ENCODE data around the gene NUSAP1. TPM values are rescaled to one million over a fixed set of nuclear protein-coding genes. Genes with fewer than 3 reads are reported as not detected.

NUSAP1 gene
- total and polyA plus RNA-seq, 2 of the 4 experiments (the other 2 are of a cell fraction): 59.2 to 123 TPM

GRCh38 chr15:41411031-41411430 lies 78.3 kb downstream of the NUSAP1 start:
- Histone ChIP-seq H2AK5ac (ENCODE audit: low read depth, low read length) (no peak overlapping the region), H2BK120ac (ENCODE audit: low read depth, low read length) (no peak overlapping the region), H3K4me2 (ENCODE audit: low read depth, low read length) (no peak overlapping the region), H3K56ac (ENCODE audit: extremely low read depth, insufficient read depth, low read length) (no peak overlapping the region), H4K8ac (ENCODE audit: low read depth in 2 of 2, low read length in 2 of 2) (no peak overlapping the region), H3K9ac (ENCODE audit: low read depth, low read length) (no peak overlapping the region), H2BK5ac (ENCODE audit: low read depth, low read length, poor library complexity, severe bottlenecking) (no peak overlapping the region), H3K79me1 (ENCODE audit: low read depth in 1 of 2, low read length in 2 of 2) (peaks cover 9% of the 10 kb centered on the region in 2 experiments), H3K4ac (ENCODE audit: low read depth, low read length) (no peak overlapping the region), H4K5ac (ENCODE audit: low read depth, low read length) (no peak overlapping the region), H3K18ac (ENCODE audit: low read depth, low read length) (peak overlapping the region; percentile 49; the same call in 1 of the 2 replicates), H2AFZ (replicated peaks; ENCODE audit: low read length, poor library complexity) (no peak overlapping the region), H3K9me1 (ENCODE audit: insufficient read depth, low read length) (peaks cover 6% of the 10 kb centered on the region; the same call in 1 of the 2 replicates), H3K36me3 (ENCODE audit: control insufficient read depth, insufficient read depth, low read length) (no peaks in the 10 kb centered on the region), H2AK9ac (replicated peaks; ENCODE audit: low read depth, low read length, poor library complexity) (no peak overlapping the region), H2BK20ac (ENCODE audit: low read depth, low read length) (no peak overlapping the region), H3K27ac (ENCODE audit: insufficient read depth, low read length) (no peak overlapping the region), H4K20me1 (ENCODE audit: insufficient read depth, low read length) (no peaks in the 10 kb centered on the region), H3K23ac (ENCODE audit: low read depth, low read length) (no peak overlapping the region), H3K4me1 (ENCODE audit: control insufficient read depth, insufficient read depth, low read length) (0 out of 2 replicates have a peak, but pooled peaks cover under 1% of the 10 kb centered on the region), H3K4me3 (ENCODE audit: insufficient read depth, low read depth, low read length) (no peak overlapping the region), H3K27me3 (ENCODE audit: control insufficient read depth, insufficient read depth, low read length) (no peaks in the 10 kb centered on the region), H4K91ac (ENCODE audit: insufficient read depth, low read depth, low read length) (no peak overlapping the region), H3K9me3 (ENCODE audit: control insufficient read depth, insufficient read depth, low read length) (no peaks in the 10 kb centered on the region), H2BK15ac (ENCODE audit: low read depth, low read length) (no peak overlapping the region), H3K14ac (replicated peaks; ENCODE audit: low read depth, low read length) (no peak overlapping the region)
- TF ChIP-seq MAFK (IDR thresholded peaks at IDR 0.05; ENCODE audit: low read depth, low read length): no peak
- no peak for TF ChIP-seq BHLHE40 (IDR thresholded peaks at IDR 0.05; ENCODE audit: low read depth, low read length)
- TF ChIP-seq FOS (IDR thresholded peaks at IDR 0.05; ENCODE audit: low read depth, low read length): no peak
- no peak for TF ChIP-seq RFX5 (IDR thresholded peaks at IDR 0.05; ENCODE audit: low read depth, low read length)
- no peak for TF ChIP-seq NFE2L2 (IDR thresholded peaks at IDR 0.05; ENCODE audit: low read depth, low read length)
- TF ChIP-seq USF2 (IDR thresholded peaks at IDR 0.05; ENCODE audit: low read depth, low read length): no peak
- TF ChIP-seq ELK1 (IDR thresholded peaks at IDR 0.05; ENCODE audit: borderline replicate concordance, low read depth, low read length): no peak
- no peak for TF ChIP-seq MXI1 (IDR thresholded peaks at IDR 0.05; ENCODE audit: borderline replicate concordance, low read depth, low read length)
- TF ChIP-seq RCOR1 (IDR thresholded peaks at IDR 0.05; ENCODE audit: insufficient replicate concordance, low read length): no peak
- no peak for TF ChIP-seq POLR2A (IDR thresholded peaks at IDR 0.05; ENCODE audit: low read depth, low read length)
- TF ChIP-seq CHD1 (IDR thresholded peaks at IDR 0.05; ENCODE audit: low read depth, low read length): no peak
- TF ChIP-seq CTCF (conservative IDR thresholded peaks at IDR 0.05; ENCODE audit: low read depth, low read length): no peak
- POLR2A ChIA-PET (ENCODE audit: unreplicated experiment): no interaction called here
- DNase-seq (no peak), ATAC-seq (ENCODE audit: low read depth) (no peak)
- no CpG with 5 or more reads among the region's 2 CpGs for WGBS, 2 experiments (ENCODE audit: extremely low coverage in 2 of 2, insufficient read length in 1 of 2)
- BruUV-seq (replicated peaks): no TSS peak
- in situ Hi-C loops (cut with MboI; ENCODE audit: low sequenced_read_pairs): no loop called here
- intact Hi-C loops (cut with micrococcal nuclease): loop anchor here (10.0 kb wide), 1 partner anchor 176 kb away; the partner anchor contains the start of genes CHP1 and EXD1
- CTCF ChIA-PET: no interaction called here
- dilution Hi-C loops (cut with HindIII; ENCODE audit: low sequenced_read_pairs, unreplicated experiment): no loop called here
